ENCODE measurements around the gene MAP4K1. TPM values are rescaled to one million over a fixed set of nuclear protein-coding genes. Genes with fewer than 3 reads are reported as not detected.

The MAP4K1 gene
- total and polyA plus RNA-seq, 2 of the 13 experiments (the other 11 are each of a cell fraction or from before 2014, with no cell fraction given): 0.24 to 0.89 TPM

- Histone ChIP-seq H3K36me3 (replicated peaks in 1 of 2; ENCODE audit: control insufficient read depth in 1 of 2, insufficient read depth in 2 of 2, low read length in 2 of 2) (peaks cover 5 to 28% of the 10 kb centered on the region in 2 experiments; a peak in 4 of 5 replicates), H3K4me2 (ENCODE audit: low read depth, low read length) (peak overlapping the region; percentile 94), H3K9ac (ENCODE audit: insufficient read depth, low read depth, low read length) (peak overlapping the region; percentile 31), H3K9me3 (ENCODE audit: low read length) (no peaks in the 10 kb centered on the region), H3K27me3 (ENCODE audit: control insufficient read depth in 1 of 2, insufficient read depth in 2 of 2, low read length in 2 of 2) (no peaks in the 10 kb centered on the region; a peak in 1 of 5 replicates), H3K79me2 (ENCODE audit: insufficient read depth, low read length) (peaks cover 96% of the 10 kb centered on the region), H3K4me3 (replicated peaks in 1 of 3; ENCODE audit: insufficient read depth in 1 of 3, low read depth in 2 of 3, low read length in 3 of 3) (no peak overlapping the region), H3K4me1 (ENCODE audit: insufficient read depth, low read length) (peaks cover 99% of the 10 kb centered on the region), H2AFZ (ENCODE audit: low read length) (no peak overlapping the region), H3K27ac (ENCODE audit: extremely low read length, insufficient read depth, low read length) (peak overlapping the region; percentile 69), H4K20me1 (ENCODE audit: insufficient read depth, low read length) (peaks cover 73% of the 10 kb centered on the region)
- 63% methylated on average over 5 of the region's 5 CpGs for WGBS (ENCODE audit: low lambda C conversion rate)
- ChIA-PET CTCF (ENCODE audit: low intra/inter-chr PET ratio, low total read pairs) (no interaction called here), POLR2A (interaction anchor here (0.6 to 4.4 kb wide), 3 partner anchors 6 to 45 kb away, joined by 3 to 59 read pairs (median 28); partner anchors contain the start of gene ACTN4)
- in situ Hi-C loops (cut with HindIII; ENCODE audit: extremely low pct_ligation_motif_present, low pct_unique_long_range_greater_than_20kb) (loop anchor here (5.0 kb wide), 1 partner anchor 47 kb away; no protein-coding TSS in a partner anchor), intact Hi-C loops (cut with micrococcal nuclease; ENCODE audit: unreplicated experiment) (loop anchor here (5.0 to 10.0 kb wide), 2 partner anchors 180 to 277 kb away; partner anchors contain the start of genes ECH1, MRPS12 and SARS2)
- DNase-seq (ENCODE audit: low spot score) (no peak), FAIRE-seq (no peak), ATAC-seq (no peak)
- TF ChIP-seq POLR2G (IDR thresholded peaks at IDR 0.05; ENCODE audit: low read depth, low read length): 0 out of 2 replicates have a peak, but pooled peaks have one; percentile 13
- no peak for TF ChIP-seq KDM1A (CRISPR knock-in tag; IDR thresholded peaks at IDR 0.05)
- TF ChIP-seq, protein P1, sequence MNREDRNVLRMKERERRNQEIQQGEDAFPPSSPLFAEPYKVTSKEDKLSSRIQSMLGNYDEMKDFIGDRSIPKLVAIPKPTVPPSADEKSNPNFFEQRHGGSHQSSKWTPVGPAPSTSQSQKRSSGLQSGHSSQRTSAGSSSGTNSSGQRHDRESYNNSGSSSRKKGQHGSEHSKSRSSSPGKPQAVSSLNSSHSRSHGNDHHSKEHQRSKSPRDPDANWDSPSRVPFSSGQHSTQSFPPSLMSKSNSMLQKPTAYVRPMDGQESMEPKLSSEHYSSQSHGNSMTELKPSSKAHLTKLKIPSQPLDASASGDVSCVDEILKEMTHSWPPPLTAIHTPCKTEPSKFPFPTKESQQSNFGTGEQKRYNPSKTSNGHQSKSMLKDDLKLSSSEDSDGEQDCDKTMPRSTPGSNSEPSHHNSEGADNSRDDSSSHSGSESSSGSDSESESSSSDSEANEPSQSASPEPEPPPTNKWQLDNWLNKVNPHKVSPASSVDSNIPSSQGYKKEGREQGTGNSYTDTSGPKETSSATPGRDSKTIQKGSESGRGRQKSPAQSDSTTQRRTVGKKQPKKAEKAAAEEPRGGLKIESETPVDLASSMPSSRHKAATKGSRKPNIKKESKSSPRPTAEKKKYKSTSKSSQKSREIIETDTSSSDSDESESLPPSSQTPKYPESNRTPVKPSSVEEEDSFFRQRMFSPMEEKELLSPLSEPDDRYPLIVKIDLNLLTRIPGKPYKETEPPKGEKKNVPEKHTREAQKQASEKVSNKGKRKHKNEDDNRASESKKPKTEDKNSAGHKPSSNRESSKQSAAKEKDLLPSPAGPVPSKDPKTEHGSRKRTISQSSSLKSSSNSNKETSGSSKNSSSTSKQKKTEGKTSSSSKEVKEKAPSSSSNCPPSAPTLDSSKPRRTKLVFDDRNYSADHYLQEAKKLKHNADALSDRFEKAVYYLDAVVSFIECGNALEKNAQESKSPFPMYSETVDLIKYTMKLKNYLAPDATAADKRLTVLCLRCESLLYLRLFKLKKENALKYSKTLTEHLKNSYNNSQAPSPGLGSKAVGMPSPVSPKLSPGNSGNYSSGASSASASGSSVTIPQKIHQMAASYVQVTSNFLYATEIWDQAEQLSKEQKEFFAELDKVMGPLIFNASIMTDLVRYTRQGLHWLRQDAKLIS (CRISPR knock-in tag; IDR thresholded peaks at IDR 0.05): no peak
- TF ChIP-seq HNRNPH1 (optimal IDR thresholded peaks at IDR 0.05; ENCODE audit: low read depth, low read length): no peak
- no peak for TF ChIP-seq MAX (IDR thresholded peaks at IDR 0.05)
- no peak for TF ChIP-seq ZNF10 (CRISPR knock-in tag; IDR thresholded peaks at IDR 0.05; ENCODE audit: borderline replicate concordance, low read depth)
- TF ChIP-seq ZBED4 (CRISPR knock-in tag; IDR thresholded peaks at IDR 0.05; ENCODE audit: borderline replicate concordance): no peak
- no TSS peak for BruUV-seq (replicated peaks)
Measured at GRCh38 chr19:38655148-38655824, 37.5 kb upstream of the MAP4K1 start.

Data from HepG2 (cell line).